Endothelial cell of umbilical vein (primary cell): ENCODE measurements around the gene TRAPPC3L. TPM values are rescaled to one million over a fixed set of nuclear protein-coding genes. Genes with fewer than 3 reads are reported as not detected.

Experiments
- BruUV-seq: library from RNA; stranded (reverse); fragments of 400-500 nt; replicated peaks from 2 replicates; lab custom pipeline; 2021; lab: Mats Ljungman, UMichigan
- CTCF ChIA-PET: fragments of 300-600, 350-600 bp; sonication (Branson Sonifier 250); formaldehyde crosslinking; loops from one replicate; lab custom pipeline; 2021; ENCODE audit warnings: antibody characterized with exemption, inconsistent platforms; lab: Charles Lee
- POLR2A ChIA-PET: fragments of 300-600, 350-600 bp; sonication (Branson Sonifier 250); formaldehyde crosslinking; loops from one replicate; lab custom pipeline; 2021; ENCODE audit warnings: antibody characterized with exemption, inconsistent platforms; lab: Charles Lee
- DNase-seq: peaks from one replicate; pipeline ENCODE4 v3.0.0-alpha.2; 2011; ENCODE audit warnings: low read depth, low spot score
- FAIRE-seq: peaks from 2 replicates; lab custom pipeline; 2011; peaks lifted over from hg19 to GRCh38; lab: Jason Lieb, UNC
- H2AFZ ChIP-seq: 2 replicates; pipeline ENCODE4 v1.6.0; 2012; ENCODE audit warnings: low read depth, low read length, control low read depth, inconsistent platforms
- H3K27ac ChIP-seq: 2 replicates; pipeline ENCODE4 v1.5.1; 2011; ENCODE audit warnings: low read depth, mild to moderate bottlenecking, control low read depth, low read length, moderate library complexity; ENCODE audit not compliant: insufficient read depth
- H3K27me3 ChIP-seq, 2 experiments: 2 replicates each; pipeline versions ENCODE4 v1.6.0 to v1.6.1; 2011; ENCODE audit warnings: low read length in 2 of 2, mixed read lengths in 1 of 2; ENCODE audit not compliant: control insufficient read depth in 2 of 2, insufficient read depth in 2 of 2
- H3K36me3 ChIP-seq, 2 experiments: 2 replicates in 1 of 2; 3 replicates in 1 of 2; pipeline ENCODE4 v1.5.1; 2011; ENCODE audit warnings: low read length in 2 of 2, mild to moderate bottlenecking in 1 of 2, moderate library complexity in 1 of 2; ENCODE audit not compliant: control insufficient read depth in 2 of 2, insufficient read depth in 2 of 2; ENCODE audit errors: extremely low read depth in 1 of 2
- H3K4me1 ChIP-seq: 3 replicates; pipeline ENCODE4 v1.5.1; 2011; ENCODE audit warnings: mild to moderate bottlenecking, low read length; ENCODE audit not compliant: control insufficient read depth, insufficient read depth; ENCODE audit errors: extremely low read depth
- H3K4me2 ChIP-seq: 2 replicates; pipeline ENCODE4 v1.6.1; 2011; ENCODE audit warnings: low read length, control low read depth, mixed read lengths; ENCODE audit not compliant: insufficient read depth
- H3K4me3 ChIP-seq, 3 experiments: fragments of 200-600 bp in 1 of 3; sonication (generic), shearing (Covaris generic) in 1 of 3; replicated peaks in 1 of 3; 2 replicates each; pipeline ENCODE4 v1.5.1; 2011 to 2016; ENCODE audit warnings: control low read depth in 3 of 3, low read length in 3 of 3, mild to moderate bottlenecking in 2 of 3, inconsistent platforms in 1 of 3, low read depth in 1 of 3, moderate library complexity in 1 of 3; ENCODE audit not compliant: insufficient read depth in 1 of 3
- H3K79me2 ChIP-seq: 2 replicates; pipeline ENCODE4 v1.6.0; 2012; ENCODE audit warnings: low read length, inconsistent platforms; ENCODE audit not compliant: control insufficient read depth, insufficient read depth
- H3K9ac ChIP-seq: replicated peaks from 2 replicates; pipeline ENCODE3; 2011; ENCODE audit warnings: low read length, control low read depth; ENCODE audit not compliant: insufficient read depth; ENCODE audit errors: extremely low read depth
- H3K9me1 ChIP-seq: replicated peaks from 3 replicates; pipeline ENCODE4 v1.6.0; 2011; ENCODE audit warnings: mild to moderate bottlenecking, low read length; ENCODE audit not compliant: control insufficient read depth, insufficient read depth; ENCODE audit errors: extremely low read depth
- H3K9me3 ChIP-seq: replicated peaks from 2 replicates; pipeline ENCODE4 v1.5.1; 2012; ENCODE audit warnings: low read length, inconsistent platforms; ENCODE audit not compliant: control insufficient read depth, insufficient read depth
- H4K20me1 ChIP-seq: replicated peaks from 2 replicates; pipeline ENCODE3; 2011; ENCODE audit warnings: mild to moderate bottlenecking, low read length; ENCODE audit not compliant: control insufficient read depth, insufficient read depth; ENCODE audit errors: extremely low read depth
- EZH2 ChIP-seq: IDR thresholded peaks from 2 replicates; pipeline ENCODE4 v1.6.1; 2012; ENCODE audit warnings: borderline replicate concordance, low read depth, mild to moderate bottlenecking, moderate library complexity, low read length, inconsistent platforms; ENCODE audit not compliant: severe bottlenecking
- FOS ChIP-seq: IDR thresholded peaks from 2 replicates; pipeline ENCODE4 v1.6.1; 2011; ENCODE audit warnings: mild to moderate bottlenecking, low read length, moderate library complexity, borderline replicate concordance; ENCODE audit not compliant: insufficient read depth
- GATA2 ChIP-seq: IDR thresholded peaks from 2 replicates; pipeline ENCODE4 v1.7.0; 2011; ENCODE audit warnings: low read depth, mild to moderate bottlenecking, moderate library complexity, mixed read lengths, low read length; ENCODE audit not compliant: insufficient read length, insufficient read depth
- JUN ChIP-seq: IDR thresholded peaks from 2 replicates; pipeline ENCODE4 v1.6.1; 2011; ENCODE audit warnings: borderline replicate concordance, low read depth; ENCODE audit not compliant: insufficient read length, insufficient read depth
- MAX ChIP-seq: IDR thresholded peaks from 2 replicates; pipeline ENCODE4 v1.6.1; 2011; ENCODE audit not compliant: insufficient read depth, insufficient read length
- MYC ChIP-seq: IDR thresholded peaks from one replicate; pipeline ENCODE4 v1.6.1; 2011; ENCODE audit warnings: mild to moderate bottlenecking, low read depth, low read length
- POLR2A ChIP-seq: IDR thresholded peaks from 2 replicates; pipeline ENCODE4 v1.6.1; 2012; ENCODE audit warnings: low read depth, mild to moderate bottlenecking, control low read depth, low read length
- POLR2AphosphoS5 ChIP-seq: IDR thresholded peaks from 2 replicates; pipeline ENCODE4 v1.6.1; 2012; ENCODE audit warnings: low read depth, mild to moderate bottlenecking, control low read depth, low read length, moderate library complexity; ENCODE audit not compliant: insufficient read depth
- dilution Hi-C: fragments of 300-500 bp; cut with MboI; formaldehyde crosslinking; loops from one replicate; pipeline ENCODE4 v1.15.0; 2019; ENCODE audit warnings: low sequenced_read_pairs; ENCODE audit not compliant: extremely low pct_ligation_motif_present
- intact Hi-C: fragments of 100-400 bp; cut with micrococcal nuclease; formaldehyde crosslinking; loops from one replicate; pipeline ENCODE4 v1.10.0; 2022
- polyA plus RNA-seq, 4 experiments: library from polyadenylated mRNA; depleted of rRNA in 3 of 4; stranded (reverse) in 3 of 4; unstranded in 1 of 4; fragments of >200 nt; gene quantifications; 2 replicates each; pipeline versions ENCODE4 v1.2.1 to v1.2.3, GENCODE V29; 2011 to 2012; ENCODE audit warnings: missing spikeins in 1 of 4
- total RNA-seq: library from RNA; stranded (reverse); gene quantifications from 2 replicates; pipeline ENCODE4 v1.2.3, GENCODE V29; 2021
- TF ChIP-seq, protein P1 (sequence below), 2 donors: IDR thresholded peaks; 1 replicate in 1 of 2; 2 replicates in 1 of 2; pipeline ENCODE4 v1.5.1; 2011; ENCODE audit warnings: low read length in 2 of 2, mild to moderate bottlenecking in 2 of 2, moderate library complexity in 2 of 2, control low read depth in 1 of 2, inconsistent platforms in 1 of 2, low read depth in 1 of 2; ENCODE audit not compliant: insufficient read depth in 1 of 2; ENCODE audit errors: extremely low read depth in 1 of 2

Gene TRAPPC3L
- total and polyA plus RNA-seq, 2 donors (not counting 3 experiments of a cell fraction or from before 2014, with no cell fraction given) = 0.38 TPM; not detected in 1

GRCh38 chr6:116483616-116484015 is 61.9 kb downstream of the TRAPPC3L start:
- no peak overlapping the region for H2AFZ ChIP-seq
- no peaks in the 10 kb centered on the region for H4K20me1 ChIP-seq
- H3K27ac ChIP-seq = no peak overlapping the region
- H3K27me3 ChIP-seq = peaks cover 5 to 12% of the 10 kb centered on the region in 2 experiments
- ChIA-PET POLR2A (no interaction called here), CTCF (interaction anchor here (0.9 kb wide), 1 partner anchor 28 kb away, joined by 3 read pairs; the partner anchor contains the start of gene CALHM5)
- no peaks in the 10 kb centered on the region for H3K79me2 ChIP-seq
- TF ChIP-seq GATA2 (no peak), MYC (no peak), FOS (no peak), JUN (no peak), POLR2AphosphoS5 (no peak), MAX (no peak), EZH2 (no peak), POLR2A (no peak)
- TF ChIP-seq, protein P1, sequence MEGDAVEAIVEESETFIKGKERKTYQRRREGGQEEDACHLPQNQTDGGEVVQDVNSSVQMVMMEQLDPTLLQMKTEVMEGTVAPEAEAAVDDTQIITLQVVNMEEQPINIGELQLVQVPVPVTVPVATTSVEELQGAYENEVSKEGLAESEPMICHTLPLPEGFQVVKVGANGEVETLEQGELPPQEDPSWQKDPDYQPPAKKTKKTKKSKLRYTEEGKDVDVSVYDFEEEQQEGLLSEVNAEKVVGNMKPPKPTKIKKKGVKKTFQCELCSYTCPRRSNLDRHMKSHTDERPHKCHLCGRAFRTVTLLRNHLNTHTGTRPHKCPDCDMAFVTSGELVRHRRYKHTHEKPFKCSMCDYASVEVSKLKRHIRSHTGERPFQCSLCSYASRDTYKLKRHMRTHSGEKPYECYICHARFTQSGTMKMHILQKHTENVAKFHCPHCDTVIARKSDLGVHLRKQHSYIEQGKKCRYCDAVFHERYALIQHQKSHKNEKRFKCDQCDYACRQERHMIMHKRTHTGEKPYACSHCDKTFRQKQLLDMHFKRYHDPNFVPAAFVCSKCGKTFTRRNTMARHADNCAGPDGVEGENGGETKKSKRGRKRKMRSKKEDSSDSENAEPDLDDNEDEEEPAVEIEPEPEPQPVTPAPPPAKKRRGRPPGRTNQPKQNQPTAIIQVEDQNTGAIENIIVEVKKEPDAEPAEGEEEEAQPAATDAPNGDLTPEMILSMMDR (IDR thresholded peaks at IDR 0.05; ENCODE audit: extremely low read depth in 1 of 2, insufficient read depth in 1 of 2, low read depth in 1 of 2, low read length in 2 of 2) = no peak
- no peak overlapping the region for H3K9ac ChIP-seq
- no peaks in the 10 kb centered on the region for H3K9me1 ChIP-seq
- no peak overlapping the region for H3K4me2 ChIP-seq
- no peaks in the 10 kb centered on the region for H3K4me1 ChIP-seq
- H3K36me3 ChIP-seq = no peaks in the 10 kb centered on the region
- DNase-seq = no peak
- no TSS peak for BruUV-seq
- H3K4me3 ChIP-seq = no peak overlapping the region
- dilution Hi-C loops (no loop called here), intact Hi-C loops (no loop called here)
- FAIRE-seq = no peak
- H3K9me3 ChIP-seq = no peaks in the 10 kb centered on the region
